HepG2 (cell line): ENCODE measurements around the gene BCL2L1. TPM values are rescaled to one million over a fixed set of nuclear protein-coding genes. Genes with fewer than 3 reads are reported as not detected.

Experiments used
- ATAC-seq: fragments of 200-7000 bp; cut with Tn5 transposase; 3 replicates; pipeline ENCODE4 v1.9.1; 2020; ENCODE audit warnings: mild to moderate bottlenecking, moderate library complexity
- BruUV-seq: library from RNA; stranded (reverse); fragments of 400-500 nt; replicated peaks from 2 replicates; lab custom pipeline; 2021; lab: Mats Ljungman, UMichigan
- CTCF ChIA-PET: fragments of 300-600 bp; formaldehyde crosslinking; extraction: SDS; loops from one replicate; lab custom pipeline; 2021; ENCODE audit warnings: low total read pairs, inconsistent platforms, low intra/inter-chr PET ratio; lab: Yijun Ruan, JAX
- POLR2A ChIA-PET: fragments of 350-600 bp; sonication (Branson Sonifier 250); formaldehyde crosslinking; loops from one replicate; lab custom pipeline; 2020; ENCODE audit warnings: antibody characterized with exemption, inconsistent platforms; lab: Yijun Ruan, JAX
- DNase-seq: peaks from one replicate; pipeline ENCODE4 v3.0.0-alpha.2; 2015; ENCODE audit warnings: low spot score
- FAIRE-seq: peaks from 3 replicates; lab custom pipeline; 2011; peaks lifted over from hg19 to GRCh38; lab: Jason Lieb, UNC
- H2AFZ ChIP-seq: one replicate; pipeline ENCODE4 v1.6.1; 2011; ENCODE audit warnings: low read length, inconsistent platforms
- H3K27ac ChIP-seq: fragments of 300-600 bp; 3 replicates; pipeline ENCODE4 v1.8.0; 2011; ENCODE audit warnings: mixed run types, mild to moderate bottlenecking, mixed read lengths, low read length, inconsistent platforms; ENCODE audit not compliant: insufficient read depth; ENCODE audit errors: extremely low read length
- H3K27me3 ChIP-seq, 2 experiments: fragments of 200-600 bp in 1 of 2; 2 replicates in 1 of 2; 3 replicates in 1 of 2; pipeline versions ENCODE4 v1.6.0 to v1.8.0; 2011; ENCODE audit warnings: low read length in 2 of 2, mild to moderate bottlenecking in 2 of 2, moderate library complexity in 2 of 2, inconsistent platforms in 1 of 2; ENCODE audit not compliant: insufficient read depth in 2 of 2, control insufficient read depth in 1 of 2
- H3K36me3 ChIP-seq, 2 experiments: fragments of 200-600 bp in 1 of 2; replicated peaks in 1 of 2; 2 replicates in 1 of 2; 3 replicates in 1 of 2; pipeline versions ENCODE4 v1.5.1 to v1.8.0; 2011; ENCODE audit warnings: low read length in 2 of 2, inconsistent platforms in 1 of 2; ENCODE audit not compliant: insufficient read depth in 2 of 2, control insufficient read depth in 1 of 2
- H3K4me1 ChIP-seq: 2 replicates; pipeline ENCODE4 v1.5.1; 2012; ENCODE audit warnings: low read length, inconsistent platforms; ENCODE audit not compliant: insufficient read depth
- H3K4me2 ChIP-seq: 2 replicates; pipeline ENCODE4 v1.6.0; 2011; ENCODE audit warnings: low read depth, low read length, inconsistent platforms
- H3K4me3 ChIP-seq, 3 experiments: fragments of 200-600 bp in 1 of 3; sonication (generic), shearing (Covaris generic) in 1 of 3; replicated peaks in 1 of 3; 2 replicates each; pipeline ENCODE4 v1.5.1; 2011 to 2016; ENCODE audit warnings: low read length in 3 of 3, inconsistent platforms in 2 of 3, low read depth in 2 of 3, mild to moderate bottlenecking in 2 of 3, control low read depth in 1 of 3, mixed read lengths in 1 of 3; ENCODE audit not compliant: insufficient read depth in 1 of 3
- H3K79me2 ChIP-seq: one replicate; pipeline ENCODE4 v1.6.1; 2011; ENCODE audit warnings: low read length, inconsistent platforms; ENCODE audit not compliant: insufficient read depth
- H3K9ac ChIP-seq: 2 replicates; pipeline ENCODE4 v1.6.0; 2011; ENCODE audit warnings: mild to moderate bottlenecking, low read depth, low read length, inconsistent platforms; ENCODE audit not compliant: insufficient read depth
- H3K9me3 ChIP-seq: 2 replicates; pipeline ENCODE4 v1.5.1; 2012; ENCODE audit warnings: mild to moderate bottlenecking, low read length
- H4K20me1 ChIP-seq: 2 replicates; pipeline ENCODE4 v1.6.0; 2011; ENCODE audit warnings: inconsistent platforms, mild to moderate bottlenecking, low read length, moderate library complexity; ENCODE audit not compliant: insufficient read depth
- ATRX ChIP-seq: sonication (generic); formaldehyde crosslinking; IDR thresholded peaks from 2 replicates; pipeline ENCODE4 v1.4.0; 2020; ENCODE audit warnings: missing genetic modification reagents, borderline replicate concordance
- HNF4G ChIP-seq, 2 experiments: sonication (generic) in 1 of 2; formaldehyde crosslinking in 1 of 2; IDR thresholded peaks; 2 replicates each; pipeline versions ENCODE4 v1.4.0 to v1.6.1; 2011 to 2020; ENCODE audit warnings: borderline replicate concordance in 2 of 2, low read depth in 2 of 2, mild to moderate bottlenecking in 2 of 2, low read length in 1 of 2, missing genetic modification reagents in 1 of 2, moderate library complexity in 1 of 2
- MAF1 ChIP-seq: sonication (generic); formaldehyde crosslinking; IDR thresholded peaks from 2 replicates; pipeline ENCODE4 v1.5.0; 2020; ENCODE audit warnings: missing genetic modification reagents, borderline replicate concordance
- MIER2 ChIP-seq: IDR thresholded peaks from 2 replicates; pipeline ENCODE4 v1.6.1; 2016; ENCODE audit warnings: missing biosample characterization, missing genetic modification reagents
- PCBP2 ChIP-seq: fragments of 200-400 bp; formaldehyde crosslinking; optimal IDR thresholded peaks from 2 replicates; pipeline ENCODE3; 2018; ENCODE audit warnings: low read length, low read depth; ENCODE audit not compliant: poor library complexity, severe bottlenecking
- SETDB1 ChIP-seq: sonication (generic); formaldehyde crosslinking; IDR thresholded peaks from 2 replicates; pipeline ENCODE4 v1.5.1; 2020; ENCODE audit warnings: missing genetic modification reagents, mild to moderate bottlenecking, borderline replicate concordance
- ZC3H4 ChIP-seq: sonication (generic); formaldehyde crosslinking; IDR thresholded peaks from 2 replicates; pipeline ENCODE4 v1.4.0; 2020; ENCODE audit warnings: missing genetic modification reagents, borderline replicate concordance
- ZNF557 ChIP-seq: sonication (generic); formaldehyde crosslinking; IDR thresholded peaks from 2 replicates; pipeline ENCODE4 v1.4.0; 2020; ENCODE audit warnings: missing genetic modification reagents
- ZNF562 ChIP-seq: sonication (generic); formaldehyde crosslinking; IDR thresholded peaks from 2 replicates; pipeline ENCODE4 v1.8.0; 2022; ENCODE audit warnings: missing genetic modification reagents, borderline replicate concordance
- WGBS: methylation state at CpG from one replicate; pipeline ENCODE4 v1.1.6; 2017; ENCODE audit warnings: low lambda C conversion rate; 5-methylcytosine and 5-hydroxymethylcytosine counted together
- in situ Hi-C: cut with HindIII; loops from 2 replicates; pipeline ENCODE4 v1.10.0; 2017; ENCODE audit warnings: low pct_unique_long_range_greater_than_20kb; ENCODE audit not compliant: extremely low pct_ligation_motif_present
- intact Hi-C: fragments of 100-400 bp; cut with micrococcal nuclease; formaldehyde crosslinking; loops from one replicate; pipeline ENCODE4 v1.10.0; 2022; ENCODE audit not compliant: unreplicated experiment
- polyA plus RNA-seq, 8 experiments: library from polyadenylated mRNA; depleted of rRNA in 3 of 8; stranded (reverse) in 7 of 8; unstranded in 1 of 8; fragments of >200 nt; fragmentation: Illumina TruSeq in 4 of 8; extraction: Trizol in 4 of 8; gene quantifications; 2 replicates each; pipeline versions ENCODE4 v1.2.1 to v1.2.3, GENCODE V29; 2011 to 2016; ENCODE audit warnings: low read depth in 4 of 8, missing spikeins in 1 of 8, mixed read lengths in 1 of 8; ENCODE audit not compliant: insufficient read depth in 1 of 8
- total RNA-seq, 5 experiments: library from RNA; depleted of rRNA; stranded (reverse); fragments of >200 nt; fragmentation: Illumina TruSeq; extraction: Trizol; gene quantifications; 2 replicates each; pipeline ENCODE4 v1.2.3, GENCODE V29; 2016; ENCODE audit warnings: low read depth in 1 of 5
- TF ChIP-seq, protein P1 (sequence below): sonication (generic); formaldehyde crosslinking; IDR thresholded peaks from 2 replicates; pipeline ENCODE4 v1.4.0; 2020; ENCODE audit warnings: mild to moderate bottlenecking, missing genetic modification reagents
- TF ChIP-seq, protein P2 (sequence below): sonication (generic); formaldehyde crosslinking; IDR thresholded peaks from 2 replicates; pipeline ENCODE4 v1.8.1; 2023; ENCODE audit warnings: mild to moderate bottlenecking, missing genetic modification reagents, borderline replicate concordance
- TF ChIP-seq, protein P3 (sequence below): conservative IDR thresholded peaks from 2 replicates; pipeline ENCODE4 v1.6.1; 2018; ENCODE audit warnings: missing genetic modification reagents
- TF ChIP-seq, protein P4 (sequence below): sonication (generic); formaldehyde crosslinking; IDR thresholded peaks from 2 replicates; pipeline ENCODE4 v1.5.0; 2020; ENCODE audit warnings: mild to moderate bottlenecking, missing genetic modification reagents
- TF ChIP-seq, protein P5 (sequence below): IDR thresholded peaks from 2 replicates; pipeline ENCODE4 v1.4.0; 2020; ENCODE audit warnings: mild to moderate bottlenecking, missing genetic modification reagents

BCL2L1 gene
- total and polyA plus RNA-seq, 2 of the 13 experiments (the other 11 are each of a cell fraction or from before 2014, with no cell fraction given), result 164 to 258 TPM

DNA sequence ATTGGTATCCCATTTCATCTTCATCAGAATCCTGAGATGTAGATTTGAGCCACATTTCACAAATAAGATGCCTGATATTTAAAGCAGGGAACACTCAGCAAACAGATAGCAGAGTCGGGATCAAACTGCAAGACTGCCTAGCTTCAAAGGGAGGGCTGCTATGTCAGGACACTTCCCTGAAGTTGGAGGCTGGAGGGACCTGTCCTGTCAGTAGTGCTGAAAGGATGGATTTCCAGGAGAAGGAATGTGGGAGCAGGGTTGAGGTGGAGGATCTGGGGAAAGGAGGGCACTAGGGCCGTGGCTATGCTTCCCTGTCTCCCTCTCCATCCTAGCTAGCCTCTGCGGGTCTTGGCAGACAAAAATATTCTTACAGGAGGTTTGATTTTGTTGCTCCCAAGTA lies 52.8 kb downstream of the BCL2L1 start:
- Histone ChIP-seq H3K4me2 (no peak overlapping the region), H3K27me3 (no peaks in the 10 kb centered on the region), H3K36me3 (peaks cover 61 to 86% of the 10 kb centered on the region in 2 experiments), H3K9me3 (no peaks in the 10 kb centered on the region), H2AFZ (no peak overlapping the region), H3K79me2 (peaks cover 67% of the 10 kb centered on the region), H3K27ac (no peak overlapping the region), H3K4me1 (peaks cover 83% of the 10 kb centered on the region), H3K9ac (no peak overlapping the region), H4K20me1 (peaks cover 47% of the 10 kb centered on the region), H3K4me3 (no peak overlapping the region)
- ATAC-seq (no peak), DNase-seq (no peak), FAIRE-seq (no peak)
- WGBS, result 86% methylated on average over 3 of the region's 3 CpGs
- ChIA-PET POLR2A (interaction anchor here (0.8 to 20.7 kb wide), 4 partner anchors 9 to 69 kb away, joined by 3 to 643 read pairs (median 29); partner anchors contain the start of genes BCL2L1 and TPX2), CTCF (no interaction called here)
- BruUV-seq, result no TSS peak
- intact Hi-C loops, result no loop called here
- in situ Hi-C loops, result no loop called here
- TF ChIP-seq SETDB1 (CRISPR knock-in tag), result 0 out of 2 replicates have a peak, but pooled peaks have one; percentile 2
- 0 out of 2 replicates have a peak, but pooled peaks have one; percentile 30 for TF ChIP-seq MIER2 (CRISPR knock-in tag)
- TF ChIP-seq, protein P1, sequence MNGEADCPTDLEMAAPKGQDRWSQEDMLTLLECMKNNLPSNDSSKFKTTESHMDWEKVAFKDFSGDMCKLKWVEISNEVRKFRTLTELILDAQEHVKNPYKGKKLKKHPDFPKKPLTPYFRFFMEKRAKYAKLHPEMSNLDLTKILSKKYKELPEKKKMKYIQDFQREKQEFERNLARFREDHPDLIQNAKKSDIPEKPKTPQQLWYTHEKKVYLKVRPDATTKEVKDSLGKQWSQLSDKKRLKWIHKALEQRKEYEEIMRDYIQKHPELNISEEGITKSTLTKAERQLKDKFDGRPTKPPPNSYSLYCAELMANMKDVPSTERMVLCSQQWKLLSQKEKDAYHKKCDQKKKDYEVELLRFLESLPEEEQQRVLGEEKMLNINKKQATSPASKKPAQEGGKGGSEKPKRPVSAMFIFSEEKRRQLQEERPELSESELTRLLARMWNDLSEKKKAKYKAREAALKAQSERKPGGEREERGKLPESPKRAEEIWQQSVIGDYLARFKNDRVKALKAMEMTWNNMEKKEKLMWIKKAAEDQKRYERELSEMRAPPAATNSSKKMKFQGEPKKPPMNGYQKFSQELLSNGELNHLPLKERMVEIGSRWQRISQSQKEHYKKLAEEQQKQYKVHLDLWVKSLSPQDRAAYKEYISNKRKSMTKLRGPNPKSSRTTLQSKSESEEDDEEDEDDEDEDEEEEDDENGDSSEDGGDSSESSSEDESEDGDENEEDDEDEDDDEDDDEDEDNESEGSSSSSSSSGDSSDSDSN, result peak; percentile 26; the same call in 1 of the 2 replicates
- TF ChIP-seq, protein P2, sequence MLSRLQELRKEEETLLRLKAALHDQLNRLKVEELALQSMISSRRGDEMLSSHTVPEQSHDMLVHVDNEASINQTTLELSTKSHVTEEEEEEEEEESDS (CRISPR knock-in tag), result peak; percentile 12; the same call in 1 of the 2 replicates
- TF ChIP-seq HNF4G (IDR thresholded peaks at IDR 0.05; ENCODE audit: borderline replicate concordance, low read depth, low read length), result no peak
- TF ChIP-seq HNF4G (CRISPR knock-in tag; IDR thresholded peaks at IDR 0.05; ENCODE audit: borderline replicate concordance, low read depth), result no peak
- TF ChIP-seq MAF1, result no peak
- TF ChIP-seq, protein P3, sequence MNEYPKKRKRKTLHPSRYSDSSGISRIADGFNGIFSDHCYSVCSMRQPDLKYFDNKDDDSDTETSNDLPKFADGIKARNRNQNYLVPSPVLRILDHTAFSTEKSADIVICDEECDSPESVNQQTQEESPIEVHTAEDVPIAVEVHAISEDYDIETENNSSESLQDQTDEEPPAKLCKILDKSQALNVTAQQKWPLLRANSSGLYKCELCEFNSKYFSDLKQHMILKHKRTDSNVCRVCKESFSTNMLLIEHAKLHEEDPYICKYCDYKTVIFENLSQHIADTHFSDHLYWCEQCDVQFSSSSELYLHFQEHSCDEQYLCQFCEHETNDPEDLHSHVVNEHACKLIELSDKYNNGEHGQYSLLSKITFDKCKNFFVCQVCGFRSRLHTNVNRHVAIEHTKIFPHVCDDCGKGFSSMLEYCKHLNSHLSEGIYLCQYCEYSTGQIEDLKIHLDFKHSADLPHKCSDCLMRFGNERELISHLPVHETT (CRISPR knock-in tag), result no peak
- TF ChIP-seq PCBP2, result peak; percentile 70
- TF ChIP-seq ZNF562 (CRISPR knock-in tag), result 0 out of 2 replicates have a peak, but pooled peaks have one; percentile 9
- TF ChIP-seq, protein P4, sequence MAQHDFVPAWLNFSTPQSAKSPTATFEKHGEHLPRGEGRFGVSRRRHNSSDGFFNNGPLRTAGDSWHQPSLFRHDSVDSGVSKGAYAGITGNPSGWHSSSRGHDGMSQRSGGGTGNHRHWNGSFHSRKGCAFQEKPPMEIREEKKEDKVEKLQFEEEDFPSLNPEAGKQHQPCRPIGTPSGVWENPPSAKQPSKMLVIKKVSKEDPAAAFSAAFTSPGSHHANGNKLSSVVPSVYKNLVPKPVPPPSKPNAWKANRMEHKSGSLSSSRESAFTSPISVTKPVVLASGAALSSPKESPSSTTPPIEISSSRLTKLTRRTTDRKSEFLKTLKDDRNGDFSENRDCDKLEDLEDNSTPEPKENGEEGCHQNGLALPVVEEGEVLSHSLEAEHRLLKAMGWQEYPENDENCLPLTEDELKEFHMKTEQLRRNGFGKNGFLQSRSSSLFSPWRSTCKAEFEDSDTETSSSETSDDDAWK (CRISPR knock-in tag), result no peak
- TF ChIP-seq ZNF557, result no peak
- TF ChIP-seq, protein P5, sequence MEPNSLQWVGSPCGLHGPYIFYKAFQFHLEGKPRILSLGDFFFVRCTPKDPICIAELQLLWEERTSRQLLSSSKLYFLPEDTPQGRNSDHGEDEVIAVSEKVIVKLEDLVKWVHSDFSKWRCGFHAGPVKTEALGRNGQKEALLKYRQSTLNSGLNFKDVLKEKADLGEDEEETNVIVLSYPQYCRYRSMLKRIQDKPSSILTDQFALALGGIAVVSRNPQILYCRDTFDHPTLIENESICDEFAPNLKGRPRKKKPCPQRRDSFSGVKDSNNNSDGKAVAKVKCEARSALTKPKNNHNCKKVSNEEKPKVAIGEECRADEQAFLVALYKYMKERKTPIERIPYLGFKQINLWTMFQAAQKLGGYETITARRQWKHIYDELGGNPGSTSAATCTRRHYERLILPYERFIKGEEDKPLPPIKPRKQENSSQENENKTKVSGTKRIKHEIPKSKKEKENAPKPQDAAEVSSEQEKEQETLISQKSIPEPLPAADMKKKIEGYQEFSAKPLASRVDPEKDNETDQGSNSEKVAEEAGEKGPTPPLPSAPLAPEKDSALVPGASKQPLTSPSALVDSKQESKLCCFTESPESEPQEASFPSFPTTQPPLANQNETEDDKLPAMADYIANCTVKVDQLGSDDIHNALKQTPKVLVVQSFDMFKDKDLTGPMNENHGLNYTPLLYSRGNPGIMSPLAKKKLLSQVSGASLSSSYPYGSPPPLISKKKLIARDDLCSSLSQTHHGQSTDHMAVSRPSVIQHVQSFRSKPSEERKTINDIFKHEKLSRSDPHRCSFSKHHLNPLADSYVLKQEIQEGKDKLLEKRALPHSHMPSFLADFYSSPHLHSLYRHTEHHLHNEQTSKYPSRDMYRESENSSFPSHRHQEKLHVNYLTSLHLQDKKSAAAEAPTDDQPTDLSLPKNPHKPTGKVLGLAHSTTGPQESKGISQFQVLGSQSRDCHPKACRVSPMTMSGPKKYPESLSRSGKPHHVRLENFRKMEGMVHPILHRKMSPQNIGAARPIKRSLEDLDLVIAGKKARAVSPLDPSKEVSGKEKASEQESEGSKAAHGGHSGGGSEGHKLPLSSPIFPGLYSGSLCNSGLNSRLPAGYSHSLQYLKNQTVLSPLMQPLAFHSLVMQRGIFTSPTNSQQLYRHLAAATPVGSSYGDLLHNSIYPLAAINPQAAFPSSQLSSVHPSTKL (CRISPR knock-in tag), result 0 out of 2 replicates have a peak, but pooled peaks have one; percentile 1
- TF ChIP-seq ATRX (CRISPR knock-in tag), result no peak
- no peak for TF ChIP-seq ZC3H4 (CRISPR knock-in tag)
